GM12891 (cell line): ENCODE data around the gene MSLN.

Experiments used
- POLR2A ChIP-seq: IDR thresholded peaks from 2 replicates; pipeline ENCODE4 v1.6.1; 2011; ENCODE audit warnings: low read depth, low read length, control low read depth
- POLR2AphosphoS5 ChIP-seq: IDR thresholded peaks from 2 replicates; pipeline ENCODE4 v1.6.1; 2011; ENCODE audit warnings: low read depth, low read length, control low read depth
- POU2F2 ChIP-seq: IDR thresholded peaks from 2 replicates; pipeline ENCODE4 v1.6.1; 2011; ENCODE audit warnings: low read depth, mild to moderate bottlenecking, control low read depth, low read length, moderate library complexity

GRCh38 chr16:764184-764750 lies 3.7 kb downstream of the MSLN start:
- no peak for TF ChIP-seq POLR2AphosphoS5
- TF ChIP-seq POLR2A: no peak
- TF ChIP-seq POU2F2: no peak
